Activated CD4-positive, alpha-beta T cell treated with anti-CD3 and anti-CD28 coated beads, Interleukin-2, amount 50 U/mL, for 48 hours (primary cell): Measurements from ENCODE around the gene TIFAB.

ENCODE experiments used
- DNase-seq, 2 experiments: peaks; one replicate each; pipeline ENCODE4 v3.0.0-alpha.2; 2020

The TIFAB gene

GRCh38 chr5:135457424-135458071, 5.4 kb upstream of the TIFAB start:
- peak; percentile 67 to 73 for DNase-seq

GRCh38 chr5:135456238-135457099, 4.3 kb upstream of the TIFAB start:
- DNase-seq = no peak

GRCh38 chr5:135455876-135456237, 3.7 kb upstream of the TIFAB start:
- DNase-seq = no peak

GRCh38 chr5:135454946-135455345, 2.8 kb upstream of the TIFAB start:
- DNase-seq = no peak

- DNase-seq = no peak
Observed at GRCh38 chr5:135453613-135454012, 1.5 kb upstream of the TIFAB start.

- no peak for DNase-seq
Observed at GRCh38 chr5:135451581-135452320, 400 bp downstream of the TIFAB start.

GRCh38 chr5:135450952-135451351, 1.2 kb downstream of the TIFAB start:
- no peak for DNase-seq

GRCh38 chr5:135450336-135450735, 1.8 kb downstream of the TIFAB start:
- no peak for DNase-seq

- no peak for DNase-seq
Observed at GRCh38 chr5:135449644-135450043, 2.5 kb downstream of the TIFAB start.

GRCh38 chr5:135448791-135449507, 3.2 kb downstream of the TIFAB start:
- no peak for DNase-seq

GRCh38 chr5:135448071-135448739, 3.9 kb downstream of the TIFAB start:
- no peak for DNase-seq

- DNase-seq = no peak
Observed at GRCh38 chr5:135447298-135447929, 4.7 kb downstream of the TIFAB start, which contains the start of gene DCANP1. Gene DCANP1 (minus strand): TSS chr5:135447348. CDS start chr5:135447108, 240 bp downstream.

GRCh38 chr5:135446615-135447014, 5.5 kb downstream of the TIFAB start:
- DNase-seq = no peak

GRCh38 chr5:135446206-135446605, 5.9 kb downstream of the TIFAB start:
- no peak for DNase-seq

GRCh38 chr5:135445306-135445985, 6.7 kb downstream of the TIFAB start:
- no peak for DNase-seq

- no peak for DNase-seq
Observed at GRCh38 chr5:135444881-135445280, 7.3 kb downstream of the TIFAB start.

GRCh38 chr5:135444360-135444759, 7.8 kb downstream of the TIFAB start:
- DNase-seq = no peak

- no peak for DNase-seq
Observed at GRCh38 chr5:135443161-135443960, 8.8 kb downstream of the TIFAB start.

GRCh38 chr5:135442431-135443160, 9.6 kb downstream of the TIFAB start:
- no peak for DNase-seq

GRCh38 chr5:135441919-135442318, 10.2 kb downstream of the TIFAB start:
- DNase-seq = no peak
